Neural crest cell (in vitro differentiated cells): ENCODE results near the gene AQP7. TPM values are rescaled to one million over a fixed set of nuclear protein-coding genes. Genes with fewer than 3 reads are reported as not detected.
"Not testable (repeated sequence)": the region's sequence is repeated elsewhere in the genome, so short reads cannot be mapped to it uniquely, and the experiment has no call there.

Experiments used
- DNase-seq: peaks from one replicate; pipeline ENCODE4 v3.0.0; 2021; ENCODE audit warnings: low read depth, mixed read lengths, low spot score
- H3K27ac Mint-ChIP-seq: one replicate; pipeline ENCODE4 v1.8.0; 2021; ENCODE audit warnings: mild to moderate bottlenecking, mixed read lengths; ENCODE audit not compliant: unreplicated experiment
- H3K27me3 Mint-ChIP-seq: 2 replicates; pipeline ENCODE4 v1.8.0; 2021; ENCODE audit warnings: low read depth, mild to moderate bottlenecking, mixed read lengths
- H3K36me3 Mint-ChIP-seq: 2 replicates; pipeline ENCODE4 v1.8.0; 2021; ENCODE audit warnings: low read depth, mild to moderate bottlenecking, mixed read lengths
- H3K4me1 Mint-ChIP-seq: 2 replicates; pipeline ENCODE4 v1.8.0; 2021; ENCODE audit warnings: mixed read lengths
- H3K4me3 Mint-ChIP-seq: one replicate; pipeline ENCODE4 v1.8.0; 2021; ENCODE audit warnings: mild to moderate bottlenecking, mixed read lengths
- H3K9me3 Mint-ChIP-seq: 2 replicates; pipeline ENCODE4 v1.8.0; 2021; ENCODE audit warnings: mixed read lengths
- CTCF ChIP-seq: fragments of 200-600 bp; sonication (generic); conservative IDR thresholded peaks from 2 replicates; pipeline ENCODE4 v1.5.0; 2021; ENCODE audit warnings: antibody characterized with exemption, mild to moderate bottlenecking
- long read RNA-seq: library from polyadenylated mRNA; unstranded; transcript quantifications from one replicate; pipeline ENCODE4 v2.0.0, GENCODE V29; 2020
- total RNA-seq: library from RNA; stranded (reverse); gene quantifications from 2 replicates; pipeline ENCODE4 v1.2.1, GENCODE V29; 2021

Gene AQP7
- total RNA-seq = 0.57 and 0.98 TPM in 2 replicates
- long read RNA-seq = 0 reads

GRCh38 chr9:33402371-33402770 lies at the start of gene AQP7:
AQP7 (minus strand) TSS chr9:33402568; CDS start chr9:33401262, 1,306 bp downstream.
- not testable (repeated sequence) for H3K27me3 Mint-ChIP-seq, DNase-seq, H3K36me3 Mint-ChIP-seq, H3K27ac Mint-ChIP-seq, H3K9me3 Mint-ChIP-seq
- H3K4me3 Mint-ChIP-seq = peak within 1 kb of the TSS; percentile 23
- peaks cover 28% of the 10 kb centered on the region for H3K4me1 Mint-ChIP-seq

GRCh38 chr9:33450621-33451146 lies 48.3 kb upstream of the AQP7 start:
- no peaks in the 10 kb centered on the region for H3K9me3 Mint-ChIP-seq
- H3K27me3 Mint-ChIP-seq = peaks cover 13% of the 10 kb centered on the region
- H3K36me3 Mint-ChIP-seq = no peaks in the 10 kb centered on the region
- H3K4me1 Mint-ChIP-seq = peaks cover 21% of the 10 kb centered on the region
- no peak overlapping the region for H3K4me3 Mint-ChIP-seq
- no peak overlapping the region for H3K27ac Mint-ChIP-seq
- TF ChIP-seq CTCF = no peak
- no peak for DNase-seq

- no peak for TF ChIP-seq CTCF
- Mint-ChIP-seq H3K4me1 (peaks cover 21% of the 10 kb centered on the region), H3K9me3 (no peaks in the 10 kb centered on the region), H3K4me3 (peak overlapping the region; percentile 51), H3K27ac (no peak overlapping the region), H3K27me3 (peaks cover 13% of the 10 kb centered on the region), H3K36me3 (no peaks in the 10 kb centered on the region)
- DNase-seq = no peak
Measured at GRCh38 chr9:33449715-33450114, 47.3 kb upstream of the AQP7 start.

GRCh38 chr9:33447799-33448553 lies 45.6 kb upstream of the AQP7 start:
- peaks cover 13% of the 10 kb centered on the region for H3K27me3 Mint-ChIP-seq
- H3K4me3 Mint-ChIP-seq = peak overlapping the region; percentile 59
- peaks cover 20% of the 10 kb centered on the region for H3K4me1 Mint-ChIP-seq
- H3K36me3 Mint-ChIP-seq = no peaks in the 10 kb centered on the region
- H3K9me3 Mint-ChIP-seq = no peaks in the 10 kb centered on the region
- DNase-seq = no peak
- H3K27ac Mint-ChIP-seq = no peak overlapping the region
- no peak for TF ChIP-seq CTCF

- Mint-ChIP-seq H3K27ac (no peak within 1 kb of the TSS), H3K4me1 (peaks cover 15% of the 10 kb centered on the region), H3K9me3 (no peaks in the 10 kb centered on the region), H3K36me3 (no peaks in the 10 kb centered on the region), H3K27me3 (peaks cover 13% of the 10 kb centered on the region), H3K4me3 (peak within 1 kb of the TSS; percentile 80)
- DNase-seq = peak; percentile 57
- no peak for TF ChIP-seq CTCF
Measured at GRCh38 chr9:33446946-33447798, 44.8 kb upstream of the AQP7 start, which contains the start of gene AQP3. AQP3 (minus strand) TSS chr9:33447593; CDS start chr9:33447530, 63 bp downstream.
